Measurements from ENCODE around the gene COL9A1.

The COL9A1 gene

GRCh38 chr6:70198785-70199184 lies 104.1 kb downstream of the COL9A1 start:
- no peak for DNase-seq (ENCODE audit: low read depth)
- no peak overlapping the region for H3K4me3 ChIP-seq (ENCODE audit: low read depth, low read length)
- TF ChIP-seq CTCF (conservative IDR thresholded peaks at IDR 0.05; ENCODE audit: low read depth, low read length), result no peak

- H3K4me3 ChIP-seq (ENCODE audit: low read depth, low read length), result no peak overlapping the region
- no peak for TF ChIP-seq CTCF (conservative IDR thresholded peaks at IDR 0.05; ENCODE audit: low read depth, low read length)
- no peak for DNase-seq (ENCODE audit: low read depth)
These were observed 106.4 kb downstream of the COL9A1 start for GRCh38 chr6:70196531-70196930.

- H3K4me3 ChIP-seq (ENCODE audit: low read depth, low read length), result no peak overlapping the region
- no peak for TF ChIP-seq CTCF (conservative IDR thresholded peaks at IDR 0.05; ENCODE audit: low read depth, low read length)
- DNase-seq (ENCODE audit: low read depth), result no peak
These were observed 108.5 kb downstream of the COL9A1 start for GRCh38 chr6:70194421-70194820.

GRCh38 chr6:70188202-70188601 lies 114.7 kb downstream of the COL9A1 start:
- no peak for TF ChIP-seq CTCF (conservative IDR thresholded peaks at IDR 0.05; ENCODE audit: low read depth, low read length)
- no peak overlapping the region for H3K4me3 ChIP-seq (ENCODE audit: low read depth, low read length)
- no peak for DNase-seq (ENCODE audit: low read depth)

- no peak for TF ChIP-seq CTCF (conservative IDR thresholded peaks at IDR 0.05; ENCODE audit: low read depth, low read length)
- no peak for DNase-seq (ENCODE audit: low read depth)
- H3K4me3 ChIP-seq (ENCODE audit: low read depth, low read length), result no peak overlapping the region
These were observed 116.4 kb downstream of the COL9A1 start for GRCh38 chr6:70186461-70186860.

GRCh38 chr6:70184723-70185122 lies 118.2 kb downstream of the COL9A1 start:
- no peak for DNase-seq (ENCODE audit: low read depth)
- no peak overlapping the region for H3K4me3 ChIP-seq (ENCODE audit: low read depth, low read length)
- no peak for TF ChIP-seq CTCF (conservative IDR thresholded peaks at IDR 0.05; ENCODE audit: low read depth, low read length)

GRCh38 chr6:70183538-70183937 lies 119.3 kb downstream of the COL9A1 start:
- TF ChIP-seq CTCF (conservative IDR thresholded peaks at IDR 0.05; ENCODE audit: low read depth, low read length), result no peak
- no peak overlapping the region for H3K4me3 ChIP-seq (ENCODE audit: low read depth, low read length)
- DNase-seq (ENCODE audit: low read depth), result no peak

Data from choroid plexus epithelial cell (primary cell).